Measurements from ENCODE around the gene MTCH1.

The MTCH1 gene

GRCh38 chr6:36985808-36986703 is at the start of gene MTCH1:
Gene MTCH1 (minus strand): TSS chr6:36986196. CDS start chr6:36986173, 23 bp downstream.
- H3K4me3 ChIP-seq (ENCODE audit: low read depth, low read length, poor library complexity, severe bottlenecking) = peak within 1 kb of the TSS; percentile 90
- H3F3A ChIP-seq (ENCODE audit: insufficient read depth, low read length) = no peaks in the 10 kb centered on the region
- H3K9me3 ChIP-seq (ENCODE audit: low read length) = no peaks in the 10 kb centered on the region
- TF ChIP-seq EZH2 (IDR thresholded peaks at IDR 0.05; ENCODE audit: borderline replicate concordance, low read length) (no peak), CTCF (IDR thresholded peaks at IDR 0.05; ENCODE audit: low read length) (no peak)
- peak within 1 kb of the TSS; percentile 92 for H3K9ac ChIP-seq (ENCODE audit: low read length)
- H2AFZ ChIP-seq (ENCODE audit: low read length) = peak within 1 kb of the TSS; percentile 13; the same call in 1 of the 2 replicates
- H3K36me3 ChIP-seq (ENCODE audit: insufficient read depth, low read length) = no peaks in the 10 kb centered on the region
- peaks cover 43% of the 10 kb centered on the region for H3K4me1 ChIP-seq (ENCODE audit: insufficient read depth, low read length, severe bottlenecking)
- H3K4me2 ChIP-seq (ENCODE audit: low read length) = peak within 1 kb of the TSS; percentile 83
- H3K79me2 ChIP-seq (ENCODE audit: insufficient read depth, low read length) = peaks cover 33% of the 10 kb centered on the region
- H3K9me2 ChIP-seq (ENCODE audit: low read depth, low read length) = no peaks in the 10 kb centered on the region
- no peaks in the 10 kb centered on the region for H3K27me3 ChIP-seq (ENCODE audit: insufficient read depth, low read length)
- H4K20me1 ChIP-seq (ENCODE audit: insufficient read depth, low read length) = no peaks in the 10 kb centered on the region
- no peak within 1 kb of the TSS for H3K27ac ChIP-seq (ENCODE audit: low read depth, low read length, poor library complexity, severe bottlenecking)

- H3K4me3 ChIP-seq (ENCODE audit: low read depth, low read length, poor library complexity, severe bottlenecking) = no peak overlapping the region
- H3K27ac ChIP-seq (ENCODE audit: low read depth, low read length, poor library complexity, severe bottlenecking) = peak overlapping the region; percentile 7
- no peaks in the 10 kb centered on the region for H3K79me2 ChIP-seq (ENCODE audit: insufficient read depth, low read length)
- no peaks in the 10 kb centered on the region for H3K36me3 ChIP-seq (ENCODE audit: insufficient read depth, low read length)
- H3K9me2 ChIP-seq (ENCODE audit: low read depth, low read length) = no peaks in the 10 kb centered on the region
- H4K20me1 ChIP-seq (ENCODE audit: insufficient read depth, low read length) = no peaks in the 10 kb centered on the region
- H3F3A ChIP-seq (ENCODE audit: insufficient read depth, low read length) = 0 out of 2 replicates have a peak, but pooled peaks cover 3% of the 10 kb centered on the region
- H3K4me1 ChIP-seq (ENCODE audit: insufficient read depth, low read length, severe bottlenecking) = peaks cover 20% of the 10 kb centered on the region
- no peak overlapping the region for H2AFZ ChIP-seq (ENCODE audit: low read length)
- H3K9me3 ChIP-seq (ENCODE audit: low read length) = no peaks in the 10 kb centered on the region
- no peaks in the 10 kb centered on the region for H3K27me3 ChIP-seq (ENCODE audit: insufficient read depth, low read length)
- peak overlapping the region; percentile 32; the same call in 1 of the 2 replicates for H3K4me2 ChIP-seq (ENCODE audit: low read length)
- TF ChIP-seq CTCF (IDR thresholded peaks at IDR 0.05; ENCODE audit: low read length) = no peak
- TF ChIP-seq EZH2 (IDR thresholded peaks at IDR 0.05; ENCODE audit: borderline replicate concordance, low read length) = no peak
- no peak overlapping the region for H3K9ac ChIP-seq (ENCODE audit: low read length)
Measured at GRCh38 chr6:37033819-37034795, 48.1 kb upstream of the MTCH1 start.

GRCh38 chr6:37033255-37033654 is 47.3 kb upstream of the MTCH1 start:
- no peaks in the 10 kb centered on the region for H3K79me2 ChIP-seq (ENCODE audit: insufficient read depth, low read length)
- H3K9me3 ChIP-seq (ENCODE audit: low read length) = no peaks in the 10 kb centered on the region
- H3K27me3 ChIP-seq (ENCODE audit: insufficient read depth, low read length) = no peaks in the 10 kb centered on the region
- peaks cover 14% of the 10 kb centered on the region for H3K4me1 ChIP-seq (ENCODE audit: insufficient read depth, low read length, severe bottlenecking)
- H4K20me1 ChIP-seq (ENCODE audit: insufficient read depth, low read length) = no peaks in the 10 kb centered on the region
- H3K36me3 ChIP-seq (ENCODE audit: insufficient read depth, low read length) = no peaks in the 10 kb centered on the region
- no peak overlapping the region for H2AFZ ChIP-seq (ENCODE audit: low read length)
- 0 out of 2 replicates have a peak, but pooled peaks cover 1% of the 10 kb centered on the region for H3F3A ChIP-seq (ENCODE audit: insufficient read depth, low read length)
- no peak overlapping the region for H3K4me3 ChIP-seq (ENCODE audit: low read depth, low read length, poor library complexity, severe bottlenecking)
- TF ChIP-seq CTCF (IDR thresholded peaks at IDR 0.05; ENCODE audit: low read length) = no peak
- no peak for TF ChIP-seq EZH2 (IDR thresholded peaks at IDR 0.05; ENCODE audit: borderline replicate concordance, low read length)
- H3K4me2 ChIP-seq (ENCODE audit: low read length) = no peak overlapping the region
- no peak overlapping the region for H3K27ac ChIP-seq (ENCODE audit: low read depth, low read length, poor library complexity, severe bottlenecking)
- no peaks in the 10 kb centered on the region for H3K9me2 ChIP-seq (ENCODE audit: low read depth, low read length)
- no peak overlapping the region for H3K9ac ChIP-seq (ENCODE audit: low read length)

All from OCI-LY1 (cell line).